Measurements from ENCODE around the gene MT1H.

Gene MT1H

GRCh38 chr16:56625943-56626654 lies 43.5 kb upstream of the MT1H start:
- TF ChIP-seq CTCF (IDR thresholded peaks at IDR 0.05; ENCODE audit: control insufficient read depth, insufficient read depth, low read depth, low read length, missing control alignments): no peak
- peak; percentile 51 for DNase-seq (ENCODE audit: low read depth)
- peak overlapping the region; percentile 81 for H3K4me3 ChIP-seq (ENCODE audit: control insufficient read depth, low read depth, low read length)

- DNase-seq (ENCODE audit: low read depth): no peak
- H3K4me3 ChIP-seq (ENCODE audit: control insufficient read depth, low read depth, low read length): peak overlapping the region; percentile 81
- TF ChIP-seq CTCF (IDR thresholded peaks at IDR 0.05; ENCODE audit: control insufficient read depth, insufficient read depth, low read depth, low read length, missing control alignments): no peak
These were observed 42.9 kb upstream of the MT1H start for GRCh38 chr16:56626685-56627084.

GRCh38 chr16:56628486-56629350 lies 40.9 kb upstream of the MT1H start:
- no peak overlapping the region for H3K4me3 ChIP-seq (ENCODE audit: control insufficient read depth, low read depth, low read length)
- no peak for DNase-seq (ENCODE audit: low read depth)
- no peak for TF ChIP-seq CTCF (IDR thresholded peaks at IDR 0.05; ENCODE audit: control insufficient read depth, insufficient read depth, low read depth, low read length, missing control alignments)

GRCh38 chr16:56629531-56629930 lies 40.1 kb upstream of the MT1H start:
- no peak for TF ChIP-seq CTCF (IDR thresholded peaks at IDR 0.05; ENCODE audit: control insufficient read depth, insufficient read depth, low read depth, low read length, missing control alignments)
- DNase-seq (ENCODE audit: low read depth): no peak
- no peak overlapping the region for H3K4me3 ChIP-seq (ENCODE audit: control insufficient read depth, low read depth, low read length)

- no peak for TF ChIP-seq CTCF (IDR thresholded peaks at IDR 0.05; ENCODE audit: control insufficient read depth, insufficient read depth, low read depth, low read length, missing control alignments)
- DNase-seq (ENCODE audit: low read depth): no peak
- no peak overlapping the region for H3K4me3 ChIP-seq (ENCODE audit: control insufficient read depth, low read depth, low read length)
These were observed 39.5 kb upstream of the MT1H start for GRCh38 chr16:56630134-56630533.

GRCh38 chr16:56631197-56631596 lies 38.4 kb upstream of the MT1H start:
- TF ChIP-seq CTCF (IDR thresholded peaks at IDR 0.05; ENCODE audit: control insufficient read depth, insufficient read depth, low read depth, low read length, missing control alignments): no peak
- no peak for DNase-seq (ENCODE audit: low read depth)
- no peak overlapping the region for H3K4me3 ChIP-seq (ENCODE audit: control insufficient read depth, low read depth, low read length)
